ENCODE data around the gene SLC6A20.

SLC6A20 gene

GRCh38 chr3:45841757-45842491, 45.6 kb upstream of the SLC6A20 start, which contains the start of gene LZTFL1:
TSS of gene LZTFL1 (minus strand) at chr3:45842119. CDS start at chr3:45841991, 128 bp downstream.
- Histone ChIP-seq H2BK120ac (ENCODE audit: low read depth, low read length) (no peak within 1 kb of the TSS), H2BK12ac (ENCODE audit: low read length) (no peak within 1 kb of the TSS), H4K91ac (ENCODE audit: low read depth, low read length, poor library complexity) (no peak within 1 kb of the TSS), H3K36me3 (replicated peaks in 1 of 2; ENCODE audit: control insufficient read depth in 2 of 2, insufficient read depth in 2 of 2, low read length in 2 of 2) (peaks cover 0 to 1% of the 10 kb centered on the region in 2 donors), H3K23ac (ENCODE audit: low read depth, low read length, poor library complexity) (no peak within 1 kb of the TSS), H2BK5ac (ENCODE audit: low read length) (no peak within 1 kb of the TSS), H4K8ac (ENCODE audit: low read depth, low read length) (no peak within 1 kb of the TSS), H2BK15ac (ENCODE audit: low read length) (no peak within 1 kb of the TSS), H3K9ac (ENCODE audit: low read depth, low read length, poor library complexity) (peak within 1 kb of the TSS; percentile 79), H3K9me3 (replicated peaks in 1 of 2; ENCODE audit: control insufficient read depth in 2 of 2, insufficient read depth in 1 of 2, low read depth in 1 of 2, low read length in 2 of 2) (no peaks in the 10 kb centered on the region), H3K79me1 (ENCODE audit: low read depth, low read length) (no peaks in the 10 kb centered on the region), H3K4me1 (ENCODE audit: control insufficient read depth in 2 of 2, insufficient read depth in 1 of 2, low read depth in 1 of 2, low read length in 2 of 2) (peaks cover 2 to 3% of the 10 kb centered on the region in 2 donors), H3K4me2 (ENCODE audit: insufficient read depth, low read length, poor library complexity, severe bottlenecking) (peak within 1 kb of the TSS; percentile 80), H2AK5ac (ENCODE audit: low read depth, low read length) (no peak within 1 kb of the TSS), H3K4me3 (ENCODE audit: low read length in 2 of 2) (peak within 1 kb of the TSS; percentile 65 to 96), H2AFZ (ENCODE audit: low read length) (peak within 1 kb of the TSS; percentile 92), H3K27me3 (ENCODE audit: control insufficient read depth in 3 of 3, insufficient read depth in 3 of 3, low read depth in 1 of 3, low read length in 3 of 3) (peaks cover 0 to 15% (median 3%) of the 10 kb centered on the region in 3 experiments), H3K18ac (ENCODE audit: low read length) (peak within 1 kb of the TSS; percentile 22), H3K14ac (ENCODE audit: low read length) (no peak within 1 kb of the TSS), H3K27ac (replicated peaks; ENCODE audit: low read length) (no peak within 1 kb of the TSS), H3K4ac (ENCODE audit: low read length) (no peak within 1 kb of the TSS)
- peak; percentile 86 for DNase-seq (ENCODE audit: low spot score)
- WGBS, 2 donors (ENCODE audit: extremely low coverage in 2 of 2, insufficient read length in 2 of 2, insufficient replicate concordance in 1 of 2): no CpG with 5 or more reads among the region's 49 CpGs

GRCh38 chr3:45841420-45841756, 45.1 kb upstream of the SLC6A20 start:
- Histone ChIP-seq H4K91ac (ENCODE audit: low read depth, low read length, poor library complexity) (no peak overlapping the region), H2BK12ac (ENCODE audit: low read length) (no peak overlapping the region), H3K4me3 (ENCODE audit: low read length in 2 of 2) (peak overlapping the region; percentile 65 to 96), H3K27me3 (ENCODE audit: control insufficient read depth in 3 of 3, insufficient read depth in 3 of 3, low read depth in 1 of 3, low read length in 3 of 3) (peaks cover 0 to 13% (median 3%) of the 10 kb centered on the region in 3 experiments), H2BK15ac (ENCODE audit: low read length) (no peak overlapping the region), H3K9me3 (replicated peaks in 1 of 2; ENCODE audit: control insufficient read depth in 2 of 2, insufficient read depth in 1 of 2, low read depth in 1 of 2, low read length in 2 of 2) (no peaks in the 10 kb centered on the region), H4K8ac (ENCODE audit: low read depth, low read length) (no peak overlapping the region), H3K4ac (ENCODE audit: low read length) (no peak overlapping the region), H3K23ac (ENCODE audit: low read depth, low read length, poor library complexity) (no peak overlapping the region), H2BK5ac (ENCODE audit: low read length) (no peak overlapping the region), H3K14ac (ENCODE audit: low read length) (no peak overlapping the region), H3K36me3 (replicated peaks in 1 of 2; ENCODE audit: control insufficient read depth in 2 of 2, insufficient read depth in 2 of 2, low read length in 2 of 2) (peaks cover 0 to 1% of the 10 kb centered on the region in 2 donors), H3K9ac (ENCODE audit: low read depth, low read length, poor library complexity) (peak overlapping the region; percentile 79), H2AK5ac (ENCODE audit: low read depth, low read length) (no peak overlapping the region), H3K79me1 (ENCODE audit: low read depth, low read length) (no peaks in the 10 kb centered on the region), H2BK120ac (ENCODE audit: low read depth, low read length) (no peak overlapping the region), H3K18ac (ENCODE audit: low read length) (no peak overlapping the region), H3K4me2 (ENCODE audit: insufficient read depth, low read length, poor library complexity, severe bottlenecking) (peak overlapping the region; percentile 80), H3K4me1 (ENCODE audit: control insufficient read depth in 2 of 2, insufficient read depth in 1 of 2, low read depth in 1 of 2, low read length in 2 of 2) (peaks cover 2 to 3% of the 10 kb centered on the region in 2 donors), H3K27ac (replicated peaks; ENCODE audit: low read length) (no peak overlapping the region), H2AFZ (ENCODE audit: low read length) (peak overlapping the region; percentile 92)
- WGBS, 2 donors (ENCODE audit: extremely low coverage in 2 of 2, insufficient read length in 2 of 2, insufficient replicate concordance in 1 of 2): no CpG with 5 or more reads among the region's 15 CpGs
- peak; percentile 12 for DNase-seq (ENCODE audit: low spot score)

GRCh38 chr3:45838466-45838865, 42.1 kb upstream of the SLC6A20 start:
- Histone ChIP-seq H3K18ac (ENCODE audit: low read length) (no peak overlapping the region), H3K14ac (ENCODE audit: low read length) (no peak overlapping the region), H3K27me3 (ENCODE audit: control insufficient read depth in 3 of 3, insufficient read depth in 3 of 3, low read depth in 1 of 3, low read length in 3 of 3) (no peaks in the 10 kb centered on the region), H3K9ac (ENCODE audit: low read depth, low read length, poor library complexity) (no peak overlapping the region), H3K9me3 (replicated peaks in 1 of 2; ENCODE audit: control insufficient read depth in 2 of 2, insufficient read depth in 1 of 2, low read depth in 1 of 2, low read length in 2 of 2) (no peaks in the 10 kb centered on the region), H3K79me1 (ENCODE audit: low read depth, low read length) (no peaks in the 10 kb centered on the region), H4K91ac (ENCODE audit: low read depth, low read length, poor library complexity) (no peak overlapping the region), H2BK5ac (ENCODE audit: low read length) (no peak overlapping the region), H4K8ac (ENCODE audit: low read depth, low read length) (no peak overlapping the region), H3K36me3 (replicated peaks in 1 of 2; ENCODE audit: control insufficient read depth in 2 of 2, insufficient read depth in 2 of 2, low read length in 2 of 2) (peaks cover 7 to 22% of the 10 kb centered on the region in 2 donors), H2BK12ac (ENCODE audit: low read length) (no peak overlapping the region), H3K4me2 (ENCODE audit: insufficient read depth, low read length, poor library complexity, severe bottlenecking) (no peak overlapping the region), H3K4ac (ENCODE audit: low read length) (no peak overlapping the region), H2AK5ac (ENCODE audit: low read depth, low read length) (no peak overlapping the region), H3K27ac (replicated peaks; ENCODE audit: low read length) (no peak overlapping the region), H3K4me1 (ENCODE audit: control insufficient read depth in 2 of 2, insufficient read depth in 1 of 2, low read depth in 1 of 2, low read length in 2 of 2) (peaks cover 2 to 3% of the 10 kb centered on the region in 2 donors), H3K4me3 (ENCODE audit: low read length in 2 of 2) (no peak overlapping the region), H3K23ac (ENCODE audit: low read depth, low read length, poor library complexity) (no peak overlapping the region), H2BK120ac (ENCODE audit: low read depth, low read length) (no peak overlapping the region), H2BK15ac (ENCODE audit: low read length) (no peak overlapping the region), H2AFZ (ENCODE audit: low read length) (no peak overlapping the region)
- no peak for DNase-seq (ENCODE audit: low spot score)
- WGBS, 2 donors (ENCODE audit: extremely low coverage in 2 of 2, insufficient read length in 2 of 2, insufficient replicate concordance in 1 of 2): no CpG with 5 or more reads among the region's 1 CpG

- Histone ChIP-seq H2AK5ac (ENCODE audit: low read depth, low read length) (no peak overlapping the region), H4K91ac (ENCODE audit: low read depth, low read length, poor library complexity) (no peak overlapping the region), H2BK120ac (ENCODE audit: low read depth, low read length) (no peak overlapping the region), H3K4me3 (ENCODE audit: low read length in 2 of 2) (no peak overlapping the region), H3K23ac (ENCODE audit: low read depth, low read length, poor library complexity) (no peak overlapping the region), H3K9ac (ENCODE audit: low read depth, low read length, poor library complexity) (no peak overlapping the region), H4K8ac (ENCODE audit: low read depth, low read length) (no peak overlapping the region), H2BK5ac (ENCODE audit: low read length) (no peak overlapping the region), H3K9me3 (replicated peaks in 1 of 2; ENCODE audit: control insufficient read depth in 2 of 2, insufficient read depth in 1 of 2, low read depth in 1 of 2, low read length in 2 of 2) (no peaks in the 10 kb centered on the region), H3K27me3 (ENCODE audit: control insufficient read depth in 3 of 3, insufficient read depth in 3 of 3, low read depth in 1 of 3, low read length in 3 of 3) (no peaks in the 10 kb centered on the region), H3K4me2 (ENCODE audit: insufficient read depth, low read length, poor library complexity, severe bottlenecking) (no peak overlapping the region), H3K27ac (replicated peaks; ENCODE audit: low read length) (no peak overlapping the region), H3K36me3 (replicated peaks in 1 of 2; ENCODE audit: control insufficient read depth in 2 of 2, insufficient read depth in 2 of 2, low read length in 2 of 2) (peaks cover 13 to 64% of the 10 kb centered on the region in 2 donors), H2BK12ac (ENCODE audit: low read length) (no peak overlapping the region), H3K4ac (ENCODE audit: low read length) (no peak overlapping the region), H3K79me1 (ENCODE audit: low read depth, low read length) (no peaks in the 10 kb centered on the region), H3K4me1 (ENCODE audit: control insufficient read depth in 2 of 2, insufficient read depth in 1 of 2, low read depth in 1 of 2, low read length in 2 of 2) (no peaks in the 10 kb centered on the region), H2AFZ (ENCODE audit: low read length) (no peak overlapping the region), H2BK15ac (ENCODE audit: low read length) (no peak overlapping the region), H3K18ac (ENCODE audit: low read length) (no peak overlapping the region), H3K14ac (ENCODE audit: low read length) (no peak overlapping the region)
- DNase-seq (ENCODE audit: low spot score): no peak
- 100% methylated on average over 1 of the region's 5 CpGs; no CpG with 5 or more reads in 1 of the 2 donors for WGBS, 2 donors (ENCODE audit: extremely low coverage in 2 of 2, insufficient read length in 2 of 2, insufficient replicate concordance in 1 of 2)
These were observed 36.4 kb upstream of the SLC6A20 start for GRCh38 chr3:45832699-45833098.
